H54 (cell line): ENCODE results near the gene C8B.

ENCODE experiments used
- DNase-seq: peaks from one replicate; pipeline ENCODE4 v3.0.0; 2011; ENCODE audit warnings: low spot score, mixed read lengths; ENCODE audit not compliant: insufficient read length
- FAIRE-seq: peaks from 3 replicates; lab custom pipeline; 2011; peaks lifted over from hg19 to GRCh38; lab: Jason Lieb, UNC
- POLR2A ChIP-seq: IDR thresholded peaks from 2 replicates; pipeline ENCODE4 v1.6.1; 2011; ENCODE audit warnings: low read depth, mild to moderate bottlenecking, low read length

The C8B gene

DNA sequence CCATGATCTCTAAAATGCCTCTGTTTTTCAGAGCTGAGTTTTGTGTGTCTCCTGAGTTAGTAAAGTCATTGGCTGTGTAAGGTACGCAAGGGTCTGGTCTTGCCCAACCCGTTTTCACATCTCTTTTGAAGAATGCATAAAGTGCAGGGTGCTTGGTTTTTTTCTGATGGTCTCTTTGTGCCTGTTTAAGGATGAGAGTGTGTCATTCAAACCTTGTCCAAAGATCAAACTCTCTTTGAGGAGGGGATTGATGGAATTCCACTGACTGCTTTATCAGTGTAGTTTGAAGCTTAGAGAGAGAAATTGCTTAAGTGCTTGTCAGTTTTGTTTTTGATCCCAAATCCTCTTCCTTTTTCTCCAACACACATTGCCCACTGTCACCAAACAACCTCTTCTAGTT is 20.0 kb upstream of the C8B start:
- TF ChIP-seq POLR2A: no peak
- FAIRE-seq (no peak), DNase-seq (no peak)

- TF ChIP-seq POLR2A: no peak
- no peak for FAIRE-seq
- no peak for DNase-seq
Observed at GRCh38 chr1:56983484-56983883, 17.7 kb upstream of the C8B start.

DNA sequence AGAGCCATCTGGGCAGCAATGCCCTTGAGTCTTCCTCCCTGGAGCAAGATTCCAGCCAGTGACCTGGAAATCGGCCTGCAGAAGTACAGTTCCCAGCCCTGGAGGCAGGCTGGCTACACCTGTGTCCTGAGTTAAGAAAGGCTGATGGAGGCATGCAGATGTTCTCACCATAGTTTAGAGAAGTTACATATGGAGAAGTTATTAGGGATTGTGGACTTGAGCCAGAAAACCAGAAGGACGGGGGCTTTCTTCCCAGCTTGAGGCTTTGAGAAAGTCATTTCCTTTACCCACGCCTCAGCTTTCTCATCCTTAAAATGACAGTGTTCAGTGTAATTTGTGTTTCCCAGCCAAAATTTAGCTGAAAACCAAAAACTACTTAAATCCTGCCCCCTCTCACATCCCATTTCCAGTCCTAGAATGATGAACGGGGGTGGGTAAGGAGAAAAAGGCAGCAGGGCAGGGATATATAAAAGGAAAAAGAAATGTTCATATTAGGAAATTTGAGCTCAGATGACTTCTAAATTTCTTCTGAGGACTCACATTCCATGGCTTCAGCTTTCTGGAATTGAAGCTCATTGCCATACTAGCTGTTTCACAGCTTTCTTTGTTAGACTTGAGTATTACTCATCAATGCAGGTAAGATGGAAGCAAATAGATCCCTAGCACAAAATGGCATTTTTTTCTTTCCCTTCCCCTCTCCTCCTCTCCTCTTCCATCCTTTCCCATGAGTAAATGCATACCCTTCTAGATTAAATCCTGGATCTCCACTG is 14.4 kb upstream of the C8B start:
- DNase-seq: no peak
- TF ChIP-seq POLR2A: no peak
- FAIRE-seq: no peak

GRCh38 chr1:56978819-56979218 is 13.0 kb upstream of the C8B start:
- no peak for FAIRE-seq
- TF ChIP-seq POLR2A: no peak

DNA sequence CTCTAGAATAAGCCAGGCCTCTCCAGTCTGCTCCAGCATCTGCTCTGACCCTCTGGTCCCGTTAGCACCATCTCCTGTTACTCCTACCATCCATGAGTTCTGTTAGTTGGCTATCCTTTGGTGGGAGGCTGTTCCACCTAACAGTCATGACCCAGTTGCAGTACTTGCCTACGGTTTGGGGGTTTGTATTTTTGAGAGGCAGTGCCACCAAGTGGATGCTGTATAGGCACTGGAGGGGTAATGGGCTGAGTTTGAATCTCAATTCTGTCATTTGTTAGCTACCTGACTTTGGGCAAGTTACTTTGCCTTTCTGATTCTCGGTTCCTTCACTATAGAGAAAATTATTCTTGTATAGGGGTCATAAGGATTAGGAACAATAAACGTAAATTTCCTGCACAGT is 12.1 kb upstream of the C8B start:
- FAIRE-seq (no peak), DNase-seq (no peak)
- TF ChIP-seq POLR2A: no peak

More at GRCh38 chr1:56978819-56979218, 13.0 kb upstream of the C8B start:
- DNase-seq: no peak

DNA sequence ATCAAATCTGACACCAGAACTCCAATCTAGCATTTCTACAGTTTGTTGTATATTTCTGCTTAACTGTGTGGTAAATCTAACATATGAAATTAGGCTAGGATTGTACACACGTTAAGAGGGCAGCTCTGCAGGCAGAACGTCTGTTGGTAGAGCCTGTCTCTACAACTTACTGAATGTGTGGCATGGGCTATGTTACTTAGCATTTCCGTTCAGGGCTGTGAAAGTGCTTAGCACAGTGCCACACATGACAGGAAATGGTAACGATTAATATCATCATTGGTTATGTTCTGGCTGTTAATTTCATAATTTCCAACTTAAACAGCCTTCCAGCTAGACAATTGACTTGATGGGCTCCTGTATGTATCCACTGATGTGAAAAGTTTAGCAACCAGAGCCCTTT is 9.6 kb upstream of the C8B start:
- DNase-seq (no peak), FAIRE-seq (no peak)
- no peak for TF ChIP-seq POLR2A

GRCh38 chr1:56973923-56974742 is 8.3 kb upstream of the C8B start:
- no peak for TF ChIP-seq POLR2A
- no peak for FAIRE-seq

DNA sequence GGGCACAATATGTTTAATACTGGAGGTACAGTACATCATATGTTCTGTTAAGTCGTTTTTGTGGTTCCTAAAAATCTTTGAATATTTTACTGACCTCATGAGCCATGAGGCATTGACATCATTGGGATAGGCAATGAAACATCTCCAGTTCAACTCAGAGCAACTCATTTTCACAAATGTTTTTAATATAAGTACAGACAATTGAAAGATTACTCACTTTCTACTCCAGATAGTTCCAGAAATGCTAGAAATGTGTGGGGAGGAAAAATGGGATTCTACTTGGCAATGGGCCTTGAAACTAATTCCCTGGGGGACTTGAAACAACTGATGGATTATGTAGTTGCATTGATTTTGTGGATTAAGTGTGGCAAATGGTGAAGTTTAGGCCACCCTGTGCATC is 7.2 kb upstream of the C8B start:
- FAIRE-seq (no peak), DNase-seq (no peak)
- TF ChIP-seq POLR2A: no peak

More at GRCh38 chr1:56973923-56974742, 8.3 kb upstream of the C8B start:
- DNase-seq: no peak

DNA sequence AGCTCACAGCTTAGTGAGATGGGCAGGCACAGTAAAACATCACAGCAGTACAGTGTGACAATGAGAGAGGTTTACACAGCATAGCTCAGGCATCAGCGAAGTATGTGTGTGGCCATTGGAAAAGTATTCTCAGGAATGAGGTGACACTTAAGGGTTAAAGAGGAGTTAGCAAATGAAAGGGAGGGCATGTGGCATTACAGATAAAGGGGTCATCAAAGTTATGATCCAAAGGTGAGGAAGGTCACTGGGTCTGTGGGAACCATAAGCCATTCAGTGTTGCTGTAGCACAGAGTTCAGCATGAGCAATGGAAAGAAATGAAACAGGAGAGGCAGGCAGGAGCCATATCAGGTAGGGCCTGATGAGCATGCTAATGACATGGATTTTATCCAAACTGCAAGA is 4.5 kb upstream of the C8B start:
- no peak for TF ChIP-seq POLR2A
- FAIRE-seq: no peak
- no peak for DNase-seq

GRCh38 chr1:56968878-56969495 is 3.2 kb upstream of the C8B start:
- no peak for TF ChIP-seq POLR2A
- FAIRE-seq (no peak), DNase-seq (no peak)

GRCh38 chr1:56967900-56968832 is 2.4 kb upstream of the C8B start:
- peak; percentile 16 for DNase-seq
- no peak for TF ChIP-seq POLR2A
- FAIRE-seq: no peak

GRCh38 chr1:56967355-56967754 is 1.5 kb upstream of the C8B start:
- DNase-seq (no peak), FAIRE-seq (no peak)
- no peak for TF ChIP-seq POLR2A

GRCh38 chr1:56966698-56966999 is 834 bp upstream of the C8B start:
- no peak for DNase-seq
- TF ChIP-seq POLR2A: no peak
- no peak for FAIRE-seq

GRCh38 chr1:56965191-56965590 is 624 bp downstream of the C8B start:
- no peak for FAIRE-seq
- TF ChIP-seq POLR2A: no peak
- no peak for DNase-seq
